Measurements from ENCODE around the gene PAX6.

PAX6 gene

GRCh38 chr11:31807799-31808667 lies 3.1 kb downstream of the PAX6 start:
- DNase-seq: no peak

- no peak for DNase-seq
Measured at GRCh38 chr11:31806928-31807798, 4.0 kb downstream of the PAX6 start.

- DNase-seq: no peak
Measured at GRCh38 chr11:31806186-31806927, 4.8 kb downstream of the PAX6 start.

GRCh38 chr11:31805629-31806185 lies 5.4 kb downstream of the PAX6 start:
- no peak for DNase-seq

GRCh38 chr11:31805037-31805628 lies 6.0 kb downstream of the PAX6 start:
- no peak for DNase-seq

- no peak for DNase-seq
Measured at GRCh38 chr11:31804312-31805036, 6.6 kb downstream of the PAX6 start.

- DNase-seq: no peak
Measured at GRCh38 chr11:31803813-31804311, 7.3 kb downstream of the PAX6 start.

GRCh38 chr11:31802990-31803812 lies 7.9 kb downstream of the PAX6 start:
- DNase-seq: no peak

- DNase-seq: no peak
Measured at GRCh38 chr11:31802609-31802989, 8.5 kb downstream of the PAX6 start.

- no peak for DNase-seq
Measured at GRCh38 chr11:31802000-31802551, 9.0 kb downstream of the PAX6 start.

GRCh38 chr11:31801298-31801702 lies 9.8 kb downstream of the PAX6 start:
- no peak for DNase-seq

GRCh38 chr11:31800398-31801265 lies 10.5 kb downstream of the PAX6 start:
- DNase-seq: no peak

- DNase-seq: no peak
Measured at GRCh38 chr11:31799435-31800397, 11.4 kb downstream of the PAX6 start.

- DNase-seq: no peak
Measured at GRCh38 chr11:31798554-31799434, 12.3 kb downstream of the PAX6 start.

GRCh38 chr11:31798057-31798553 lies 13.0 kb downstream of the PAX6 start:
- no peak for DNase-seq

- no peak for DNase-seq
Measured at GRCh38 chr11:31797190-31798056, 13.7 kb downstream of the PAX6 start.

Measured in activated CD4-positive, alpha-beta T cell treated with anti-CD3 and anti-CD28 coated beads, Interleukin-2, amount 50 U/mL, for 48 hours (primary cell).